ENCODE measurements around the gene TRIM39. TPM values are rescaled to one million over a fixed set of nuclear protein-coding genes. Genes with fewer than 3 reads are reported as not detected.

Gene TRIM39
- total and polyA plus RNA-seq, 2 donors (not counting 1 experiment from before 2014, with no cell fraction given): 18.1 to 31.4 TPM

DNA sequence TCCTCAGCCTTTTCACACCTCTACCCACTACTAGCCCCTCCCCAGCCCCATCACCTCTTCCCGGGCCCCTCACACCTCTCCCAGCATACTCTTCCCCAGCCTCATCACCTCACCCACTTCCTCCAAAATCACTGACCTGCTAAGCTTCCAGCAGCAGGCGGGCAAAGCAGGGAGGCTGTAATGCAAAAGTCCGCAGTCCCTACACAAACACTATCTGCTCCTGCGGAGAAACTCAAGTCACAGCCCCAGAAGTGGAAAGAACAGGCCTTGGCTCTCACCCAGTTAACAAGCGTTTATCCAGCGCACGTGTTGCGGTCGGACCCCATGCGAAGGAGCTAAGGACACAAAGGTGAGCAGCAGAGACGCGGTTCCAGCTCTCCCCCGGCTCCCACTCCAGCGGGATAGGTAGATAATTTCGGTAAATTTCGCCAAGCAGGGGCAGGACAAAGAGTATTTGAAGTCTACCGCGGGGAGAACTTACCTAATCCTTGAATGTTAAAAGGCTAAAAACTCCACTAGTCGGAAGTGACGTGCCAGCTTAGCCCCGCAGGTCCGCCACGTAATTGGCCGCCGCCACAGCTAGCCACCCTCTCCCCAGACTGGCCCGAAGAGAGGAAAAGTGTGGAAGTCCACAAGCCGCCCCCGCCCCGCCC, 728 bp upstream of the TRIM39 start:
- Mint-ChIP-seq H3K27ac (peak overlapping the region; percentile 97), H3K4me1 (peaks cover 57% of the 10 kb centered on the region), H3K4me3 (peak overlapping the region; percentile 98), H3K27me3 (no peaks in the 10 kb centered on the region), H3K9me3 (ENCODE audit: insufficient read depth) (no peaks in the 10 kb centered on the region)
- intact Hi-C loops (cut with micrococcal nuclease): loop anchor here (1.0 to 10.0 kb wide), 5 partner anchors 19 to 291 kb away; partner anchors contain the start of genes MRPS18B, PPP1R10, RPP21 and TRIM26
- peaks cover 33% of the 10 kb centered on the region for H4K20me1 ChIP-seq (ENCODE audit: control insufficient read depth, insufficient read depth, low read length, poor library complexity, severe bottlenecking)
- H3K9me3 ChIP-seq (ENCODE audit: control extremely low read depth in 1 of 3, control insufficient read depth in 2 of 3, insufficient read depth in 1 of 3, low read length in 2 of 3): no peaks in the 10 kb centered on the region
- ATAC-seq (ENCODE audit: low read depth) (peak; percentile 50), DNase-seq (peak; percentile 89)
- H3K36me3 ChIP-seq (replicated peaks in 1 of 2; ENCODE audit: control extremely low read depth in 1 of 2, control insufficient read depth in 1 of 2, extremely low read depth in 1 of 2, insufficient read depth in 2 of 2, low read length in 1 of 2): peaks cover 2 to 17% of the 10 kb centered on the region in 2 experiments
- peaks cover 60% of the 10 kb centered on the region for H3K79me2 ChIP-seq (ENCODE audit: control insufficient read depth, insufficient read depth, low read length)
- H3K4me3 ChIP-seq (ENCODE audit: control extremely low read depth in 1 of 5, extremely low read depth in 1 of 5, insufficient read depth in 1 of 5, low read depth in 2 of 5, low read length in 4 of 5): peak overlapping the region; percentile 65 to 97 (median 90)
- WGBS (ENCODE audit: insufficient coverage): under 1% methylated on average over 28 of the region's 29 CpGs
- TF ChIP-seq, protein P1, sequence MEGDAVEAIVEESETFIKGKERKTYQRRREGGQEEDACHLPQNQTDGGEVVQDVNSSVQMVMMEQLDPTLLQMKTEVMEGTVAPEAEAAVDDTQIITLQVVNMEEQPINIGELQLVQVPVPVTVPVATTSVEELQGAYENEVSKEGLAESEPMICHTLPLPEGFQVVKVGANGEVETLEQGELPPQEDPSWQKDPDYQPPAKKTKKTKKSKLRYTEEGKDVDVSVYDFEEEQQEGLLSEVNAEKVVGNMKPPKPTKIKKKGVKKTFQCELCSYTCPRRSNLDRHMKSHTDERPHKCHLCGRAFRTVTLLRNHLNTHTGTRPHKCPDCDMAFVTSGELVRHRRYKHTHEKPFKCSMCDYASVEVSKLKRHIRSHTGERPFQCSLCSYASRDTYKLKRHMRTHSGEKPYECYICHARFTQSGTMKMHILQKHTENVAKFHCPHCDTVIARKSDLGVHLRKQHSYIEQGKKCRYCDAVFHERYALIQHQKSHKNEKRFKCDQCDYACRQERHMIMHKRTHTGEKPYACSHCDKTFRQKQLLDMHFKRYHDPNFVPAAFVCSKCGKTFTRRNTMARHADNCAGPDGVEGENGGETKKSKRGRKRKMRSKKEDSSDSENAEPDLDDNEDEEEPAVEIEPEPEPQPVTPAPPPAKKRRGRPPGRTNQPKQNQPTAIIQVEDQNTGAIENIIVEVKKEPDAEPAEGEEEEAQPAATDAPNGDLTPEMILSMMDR (IDR thresholded peaks at IDR 0.05): no peak
- no peak for TF ChIP-seq EZH2 (IDR thresholded peaks at IDR 0.05; ENCODE audit: borderline replicate concordance, insufficient read depth, low read depth, low read length, poor library complexity, severe bottlenecking)
- CTCF ChIA-PET: interaction anchor here (1.1 to 2.0 kb wide), 3 partner anchors 9 to 223 kb away, joined by 4 to 5 read pairs (median 5); no protein-coding TSS in a partner anchor
- H3K9ac ChIP-seq (ENCODE audit: low read length): peak overlapping the region; percentile 99
- H3K27ac ChIP-seq (ENCODE audit: low read length in 2 of 2): peak overlapping the region; percentile 98 to 99
- H3K4me1 ChIP-seq (ENCODE audit: control insufficient read depth in 2 of 2, insufficient read depth in 2 of 2, low read length in 2 of 2): peaks cover 27 to 33% of the 10 kb centered on the region in 2 donors
- POLR2A ChIA-PET: interaction anchor here (0.8 to 1.5 kb wide), 6 partner anchors 19 to 558 kb away, joined by 4 to 6 read pairs (median 4); partner anchors contain the start of gene RPP21
- peak overlapping the region; percentile 90 for H3K4me2 ChIP-seq (replicated peaks; ENCODE audit: low read depth, low read length, poor library complexity, severe bottlenecking)
- peak overlapping the region; percentile 58 for H2AFZ ChIP-seq (ENCODE audit: insufficient read depth, low read depth, low read length, poor library complexity, severe bottlenecking)
- no peaks in the 10 kb centered on the region for H3K27me3 ChIP-seq (replicated peaks in 1 of 4; ENCODE audit: control extremely low read depth in 1 of 4, control insufficient read depth in 3 of 4, insufficient read depth in 4 of 4, low read length in 3 of 4)
